T-helper 2 cell (primary cell): Measurements from ENCODE around the gene RXRA.

Experiments
- DNase-seq, 5 experiments: peaks; one replicate each; pipeline versions ENCODE4 v3.0.0 to v3.0.0-alpha.2; 2012 to 2022

Gene RXRA

DNA sequence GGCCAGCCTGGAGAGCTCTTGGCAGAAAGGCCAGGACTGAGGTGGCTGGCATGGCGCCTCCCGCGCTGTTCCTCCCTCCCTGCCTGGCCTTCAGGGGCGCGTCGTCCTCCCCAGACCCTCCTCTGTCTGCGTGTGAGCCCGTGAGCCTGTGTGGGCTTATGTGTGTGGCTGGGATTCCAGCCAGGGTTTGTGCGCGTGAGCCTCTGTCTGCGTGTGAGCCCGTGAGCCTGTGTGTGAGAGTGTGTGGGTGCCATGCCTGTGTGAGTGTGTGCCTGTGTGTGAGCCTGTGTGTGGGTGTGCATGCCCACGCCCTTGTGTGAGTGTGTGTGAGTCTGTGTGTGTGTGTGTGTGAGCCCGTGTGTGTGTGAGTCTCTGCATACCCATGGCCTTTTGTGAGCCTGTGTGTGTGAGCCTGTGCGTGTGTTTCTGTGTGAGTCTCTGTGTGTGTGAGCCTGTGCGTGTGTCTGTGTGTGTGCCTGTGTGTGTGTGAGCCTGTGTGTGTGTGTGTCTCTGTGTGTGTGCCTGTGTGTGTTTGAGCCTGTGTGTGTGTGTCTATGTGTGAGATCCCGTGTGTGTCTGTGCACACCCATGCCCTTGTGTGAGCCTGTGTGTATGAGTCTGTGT, 13.0 kb downstream of the RXRA start:
- DNase-seq, result no peak

DNA sequence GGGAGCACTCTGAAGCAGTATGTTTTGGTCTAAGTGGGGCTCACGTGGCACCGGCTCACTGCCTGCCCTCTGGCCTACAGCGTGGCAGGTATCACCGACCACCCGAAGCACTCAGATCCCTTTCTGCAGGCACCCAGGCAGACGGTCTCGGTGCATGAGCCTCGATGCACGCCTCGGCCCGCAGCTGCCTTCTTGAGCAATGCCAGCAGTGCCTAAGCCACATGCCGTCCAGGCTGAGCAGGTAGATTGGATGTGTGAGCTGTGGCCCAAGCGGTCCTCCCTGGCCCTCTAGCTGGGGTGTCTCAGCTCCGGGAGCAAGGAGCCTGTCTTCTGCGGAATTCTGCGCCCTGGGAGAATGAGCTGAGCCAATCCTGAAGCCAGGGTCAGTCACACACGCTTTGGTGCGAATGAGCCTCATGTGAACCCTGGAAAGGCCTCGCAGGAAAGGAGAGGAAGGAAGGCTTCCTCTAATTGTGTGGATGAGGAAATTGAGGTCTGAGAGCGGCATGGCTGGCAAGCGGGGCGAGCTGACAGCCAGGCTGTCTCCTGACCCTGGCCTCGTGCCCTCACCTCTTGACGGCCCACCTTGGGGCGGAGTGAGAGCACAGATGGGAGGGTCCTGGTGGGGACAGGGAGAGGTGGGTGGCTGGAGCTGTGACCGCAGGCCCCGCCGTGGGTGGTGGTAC, 14.4 kb downstream of the RXRA start:
- no peak for DNase-seq

DNA sequence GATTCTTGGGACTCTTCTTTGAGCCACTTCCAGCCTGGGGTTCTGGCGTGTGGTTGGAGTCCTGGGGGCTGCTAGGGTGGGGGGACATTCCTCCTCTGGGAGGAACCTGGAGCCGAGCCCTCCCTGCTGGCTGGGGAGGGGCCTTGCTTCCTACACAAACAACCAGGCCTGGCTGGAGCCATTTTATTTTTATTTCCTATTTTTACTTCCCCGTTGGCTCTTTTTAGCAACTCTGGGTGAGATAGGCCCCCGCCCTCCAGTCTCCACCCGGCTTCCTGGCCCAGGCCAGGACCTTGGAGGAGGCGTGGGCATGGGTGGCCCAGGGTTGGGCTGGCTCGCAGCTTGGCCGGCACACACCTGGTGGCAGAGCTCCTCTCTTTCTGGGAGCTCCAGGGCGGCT, 15.1 kb downstream of the RXRA start:
- DNase-seq, result no peak

DNA sequence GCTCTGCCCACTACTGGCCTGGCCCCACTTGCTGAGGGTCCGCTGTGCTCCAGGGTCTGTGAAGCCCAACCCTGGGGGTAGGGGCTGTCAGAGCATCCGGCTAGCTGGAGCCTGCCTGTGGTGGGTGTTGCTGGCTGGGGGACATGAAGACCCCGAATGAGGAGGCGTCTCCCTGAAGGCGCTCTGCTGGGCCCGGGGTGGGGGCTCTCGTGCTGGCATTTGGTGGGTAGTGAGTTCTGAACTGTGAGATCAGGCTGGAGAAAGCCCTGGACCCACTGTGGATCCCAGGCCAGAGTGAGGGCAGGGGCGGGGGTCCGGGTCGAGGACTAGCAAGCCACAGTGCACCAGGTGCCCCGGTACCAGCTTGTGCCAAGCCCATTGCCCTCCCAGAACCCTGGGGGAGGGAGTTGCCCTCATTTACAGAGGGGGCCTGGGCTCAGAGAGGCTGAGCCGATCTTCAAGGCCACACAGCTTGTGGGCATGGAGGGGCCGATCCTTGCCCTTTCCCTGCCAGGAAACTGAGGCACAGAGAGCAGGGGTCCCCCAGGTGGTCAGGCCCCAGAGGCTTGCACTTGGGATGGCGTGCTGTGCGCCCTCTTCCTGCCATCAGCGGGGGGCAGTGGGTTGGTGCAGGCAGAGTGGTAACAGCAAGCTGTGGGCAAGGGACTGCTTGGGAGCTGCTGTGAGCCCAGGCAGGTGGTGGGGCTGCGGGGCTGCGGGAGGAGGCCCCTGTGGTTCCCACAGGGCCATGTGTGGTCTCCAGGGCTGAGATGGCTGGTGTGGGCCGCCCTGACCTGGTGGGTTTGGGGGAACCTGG, 15.9 kb downstream of the RXRA start:
- DNase-seq, result no peak

DNA sequence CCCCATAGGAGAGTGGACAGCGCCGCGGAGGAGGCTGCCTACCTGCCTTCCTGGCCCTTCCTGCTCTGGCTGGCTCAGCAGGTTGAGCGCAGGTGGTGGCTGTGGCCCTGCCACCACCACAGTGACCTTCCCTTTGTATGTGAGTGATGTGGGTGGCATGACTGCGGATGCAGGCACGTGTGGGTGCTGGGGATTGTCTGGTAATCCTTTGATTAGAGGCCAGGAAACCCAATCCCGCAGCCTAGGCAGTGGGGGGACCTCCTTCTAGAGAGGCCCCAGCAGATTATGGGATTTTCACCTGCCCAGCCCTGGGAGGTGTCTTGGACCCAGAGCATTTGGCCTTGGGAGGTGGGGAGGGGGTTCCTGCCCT, 16.5 kb downstream of the RXRA start:
- DNase-seq, result no peak

DNA sequence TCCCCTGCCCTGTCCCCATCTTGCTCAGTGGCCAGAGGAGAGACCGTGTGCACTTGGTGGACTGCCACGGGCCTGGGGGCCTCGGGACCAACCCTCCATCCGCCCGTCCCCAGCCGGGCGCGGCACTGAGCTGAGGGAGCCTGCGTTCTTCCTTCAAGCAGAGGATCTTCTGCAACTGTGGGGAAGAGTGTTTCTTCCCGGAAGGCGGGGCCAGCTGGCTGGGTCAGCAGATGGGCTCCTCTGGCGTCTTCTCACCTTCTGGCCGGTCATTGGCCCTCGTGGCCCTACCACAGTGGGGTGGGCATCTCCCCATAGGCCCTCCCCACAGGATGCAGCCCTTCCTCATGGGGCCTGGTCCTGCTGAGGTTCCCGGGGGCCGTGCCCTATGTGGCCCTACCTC, 17.4 kb downstream of the RXRA start:
- no peak for DNase-seq

DNA sequence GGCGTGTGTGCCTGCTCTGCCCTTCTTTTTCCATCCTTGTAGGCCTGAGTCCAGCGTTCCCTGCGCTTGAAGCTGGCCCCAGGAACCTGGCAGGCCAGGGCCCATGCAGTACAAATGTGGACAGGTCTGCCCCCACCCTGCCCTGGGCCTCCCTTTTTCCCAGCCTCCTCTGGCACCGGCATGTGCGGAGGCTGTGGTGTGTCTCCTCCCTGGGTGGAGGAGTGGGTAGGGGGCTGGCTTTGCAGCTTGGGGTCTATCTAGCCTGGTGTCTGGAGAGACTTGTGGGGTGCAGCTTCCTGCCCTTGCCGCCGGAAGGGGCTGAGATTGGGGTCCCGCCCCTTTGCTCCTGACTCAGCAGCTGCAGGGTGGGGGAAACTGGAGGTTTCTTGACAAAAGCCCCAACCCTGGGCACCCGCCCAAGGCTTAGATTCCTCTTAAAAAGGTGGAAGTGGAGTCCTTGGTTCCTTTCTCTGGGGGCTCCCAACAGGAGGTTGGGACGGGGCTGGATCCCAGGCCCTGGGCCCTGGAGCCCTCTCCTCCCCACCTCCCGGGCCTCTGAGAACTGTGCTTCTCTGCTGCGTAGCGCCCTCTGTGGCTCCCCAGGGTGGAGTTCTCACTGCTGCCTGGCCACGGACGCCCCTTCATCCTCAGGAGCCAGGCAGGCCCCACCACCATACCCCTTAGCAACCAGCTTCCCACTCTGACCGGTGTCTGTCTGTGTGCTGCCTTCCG, 18.0 kb downstream of the RXRA start:
- DNase-seq, result peak in 1 of 5 experiments; percentile 13

DNA sequence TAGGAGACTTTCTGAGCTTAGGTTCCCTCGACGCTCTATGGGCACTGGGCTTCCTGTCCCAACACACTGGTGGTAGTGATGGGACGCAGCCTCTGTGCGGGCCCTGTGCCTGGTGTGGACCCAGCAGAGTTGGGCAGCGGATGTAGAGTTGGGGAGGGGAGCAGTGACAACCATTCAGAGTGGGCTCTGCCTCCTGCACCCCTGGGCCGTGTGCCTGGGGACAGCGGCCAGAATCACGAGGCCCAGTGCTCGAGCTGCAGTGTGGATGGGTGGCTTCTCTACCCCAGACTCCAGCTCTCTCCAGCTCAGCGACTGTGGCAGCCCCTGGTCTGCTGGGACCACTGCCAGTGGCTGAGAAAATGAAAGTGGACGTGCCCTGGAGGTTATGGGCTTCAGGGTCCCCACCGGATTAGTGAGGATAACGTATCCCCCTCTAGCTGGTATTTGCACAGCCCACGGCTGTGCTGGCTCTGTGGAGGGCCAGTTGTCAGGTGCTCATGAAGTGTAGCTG, 18.6 kb downstream of the RXRA start:
- no peak for DNase-seq

DNA sequence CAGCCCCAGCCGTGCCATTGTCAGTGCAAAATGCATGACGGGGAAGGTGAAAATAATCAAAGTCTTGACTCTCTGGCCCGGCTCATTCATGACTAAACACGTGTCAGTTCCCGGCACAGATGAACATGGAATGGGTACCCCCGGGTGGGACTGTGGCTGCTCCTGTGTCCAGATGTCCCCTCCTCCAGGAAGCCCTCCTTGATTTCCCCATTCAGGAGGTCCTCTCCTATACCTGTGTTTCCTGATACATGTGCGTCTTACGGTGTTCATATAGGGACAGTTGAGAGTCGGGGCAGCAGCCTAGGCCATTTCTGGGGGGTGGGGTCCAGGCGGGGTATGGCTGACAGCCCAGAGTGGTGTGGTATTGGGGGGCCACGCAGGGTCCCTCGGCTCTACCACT, 19.5 kb downstream of the RXRA start:
- no peak for DNase-seq

DNA sequence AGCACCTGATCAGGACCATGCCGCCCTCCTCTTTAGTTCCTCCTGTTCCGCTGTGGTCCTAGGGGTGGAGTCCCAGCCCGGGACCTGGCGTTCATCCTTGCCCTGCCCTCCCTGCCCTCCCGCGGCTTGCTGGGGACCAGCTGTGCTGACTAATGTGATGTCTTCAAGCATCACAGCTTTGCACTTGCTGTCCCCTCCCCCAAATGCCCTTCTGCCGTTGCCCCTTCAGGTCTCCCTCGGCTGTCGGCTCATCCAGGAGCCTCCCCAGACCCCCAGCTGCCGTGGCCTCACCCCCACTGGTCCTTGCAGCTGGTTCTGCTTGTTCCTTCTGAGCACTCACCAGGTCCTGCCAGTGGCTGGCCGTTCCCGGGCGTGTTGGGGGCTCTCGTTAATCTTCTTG, 19.9 kb downstream of the RXRA start:
- no peak for DNase-seq

DNA sequence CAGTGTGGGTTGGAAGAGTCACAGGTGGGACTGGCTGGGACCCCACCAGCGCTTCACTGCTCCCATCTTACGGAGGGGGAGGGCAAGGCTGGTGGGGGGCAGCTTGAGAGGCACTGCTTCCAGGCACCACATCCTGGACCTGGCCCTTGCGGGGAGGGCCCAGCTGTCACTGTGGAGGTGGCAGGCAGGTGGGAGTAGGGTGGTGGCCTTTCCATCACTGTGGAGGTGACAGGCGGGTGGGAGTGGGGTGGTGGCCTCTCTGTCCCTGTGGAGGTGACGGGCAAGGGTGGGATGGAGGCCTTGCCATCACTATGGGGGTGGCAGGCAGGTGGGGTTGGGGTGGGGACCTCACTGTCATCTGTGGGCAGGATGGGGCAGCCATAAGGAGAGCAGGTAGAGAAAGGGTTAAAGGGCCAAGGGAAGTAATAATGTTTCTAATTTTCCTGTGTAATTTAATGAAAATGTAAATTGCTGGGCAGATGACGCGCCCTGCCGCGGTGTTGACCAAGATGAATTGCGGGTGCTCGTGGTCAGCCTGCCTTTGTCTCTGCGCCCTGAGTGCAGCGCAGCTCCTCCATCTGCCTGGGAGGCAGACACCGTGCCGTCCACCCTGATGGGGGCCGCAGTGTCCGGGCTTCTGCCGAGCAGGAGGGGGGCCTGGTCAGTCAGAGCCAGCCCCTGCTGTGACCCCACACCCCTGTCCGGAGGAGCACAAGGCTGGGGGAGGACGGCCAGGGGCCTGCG, 20.8 kb downstream of the RXRA start:
- DNase-seq, result no peak

DNA sequence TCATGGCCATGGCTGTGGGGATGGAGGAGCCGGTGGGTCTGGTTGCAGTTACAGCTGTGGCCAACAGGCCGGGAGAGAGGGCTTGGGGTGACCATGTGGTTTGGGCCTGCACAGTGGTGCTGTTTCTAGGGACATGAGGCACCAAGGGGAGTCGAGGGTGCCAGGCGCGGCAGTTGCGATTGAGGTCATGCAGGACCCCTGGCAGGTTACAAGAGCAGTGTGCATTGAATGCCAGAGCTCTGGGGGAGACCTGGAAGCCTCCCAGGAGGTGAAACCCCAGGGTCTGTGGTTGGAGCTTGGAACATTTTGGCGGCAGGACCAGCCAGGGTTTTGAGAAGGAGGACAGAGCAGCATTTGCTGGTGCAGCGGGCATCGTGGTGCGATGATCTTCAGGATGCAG, 21.7 kb downstream of the RXRA start:
- DNase-seq, result no peak

DNA sequence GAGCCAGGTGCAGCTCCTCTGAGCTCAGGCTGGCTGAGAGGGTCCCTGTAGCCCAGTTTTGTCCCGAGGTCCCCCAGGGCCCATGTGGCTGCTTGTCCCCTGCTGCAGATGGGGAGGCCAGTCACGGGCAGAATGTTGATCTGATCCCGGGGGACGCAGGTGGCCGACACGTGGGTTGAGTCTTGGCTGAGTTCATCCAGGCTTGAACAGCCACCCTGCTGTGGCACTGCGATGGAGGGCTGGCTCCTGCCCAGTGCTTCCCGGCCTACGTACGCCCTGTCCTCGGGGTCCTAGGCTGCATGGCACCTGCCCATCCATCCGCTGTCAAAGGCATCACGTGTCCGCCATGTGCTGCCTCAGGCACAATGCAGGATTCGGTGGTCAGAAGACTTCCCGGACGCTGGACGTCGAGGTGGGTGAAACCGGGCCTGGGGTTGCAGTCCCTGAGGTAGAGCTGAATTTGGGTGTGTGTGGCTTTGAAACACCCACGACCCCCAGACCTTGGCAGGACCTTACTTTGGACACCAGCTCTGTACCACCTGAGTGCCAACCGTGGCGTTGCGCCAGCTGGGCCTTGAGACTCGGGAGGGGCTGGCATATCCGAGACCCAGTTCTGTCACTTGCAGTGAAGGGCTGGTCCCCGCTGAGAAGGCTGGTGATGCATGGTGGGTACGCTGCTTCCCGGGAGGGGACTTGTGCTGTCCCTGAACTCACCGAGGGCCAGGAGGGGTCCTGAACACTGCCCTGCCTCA, 22.3 kb downstream of the RXRA start:
- no peak for DNase-seq

DNA sequence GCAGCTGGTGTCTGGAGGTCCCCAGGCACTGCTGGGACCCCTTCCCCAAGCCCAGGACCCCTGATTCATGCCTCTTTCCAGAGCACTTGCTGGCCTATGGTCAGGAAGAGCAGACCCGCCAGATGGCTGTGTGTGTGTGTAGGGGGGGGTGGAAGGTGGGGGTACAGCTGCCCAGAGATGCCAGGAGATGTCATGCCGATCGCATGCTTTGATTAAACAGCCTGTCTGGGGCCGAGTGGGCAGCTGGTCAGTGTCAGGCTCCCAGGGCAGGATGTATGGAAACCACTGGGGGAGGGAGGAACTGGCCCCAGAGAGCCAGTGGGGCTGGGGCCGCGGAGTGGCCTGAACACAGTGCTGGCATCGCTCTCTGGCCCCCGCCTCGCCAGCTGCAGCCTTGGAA, 23.7 kb downstream of the RXRA start:
- DNase-seq, result no peak

DNA sequence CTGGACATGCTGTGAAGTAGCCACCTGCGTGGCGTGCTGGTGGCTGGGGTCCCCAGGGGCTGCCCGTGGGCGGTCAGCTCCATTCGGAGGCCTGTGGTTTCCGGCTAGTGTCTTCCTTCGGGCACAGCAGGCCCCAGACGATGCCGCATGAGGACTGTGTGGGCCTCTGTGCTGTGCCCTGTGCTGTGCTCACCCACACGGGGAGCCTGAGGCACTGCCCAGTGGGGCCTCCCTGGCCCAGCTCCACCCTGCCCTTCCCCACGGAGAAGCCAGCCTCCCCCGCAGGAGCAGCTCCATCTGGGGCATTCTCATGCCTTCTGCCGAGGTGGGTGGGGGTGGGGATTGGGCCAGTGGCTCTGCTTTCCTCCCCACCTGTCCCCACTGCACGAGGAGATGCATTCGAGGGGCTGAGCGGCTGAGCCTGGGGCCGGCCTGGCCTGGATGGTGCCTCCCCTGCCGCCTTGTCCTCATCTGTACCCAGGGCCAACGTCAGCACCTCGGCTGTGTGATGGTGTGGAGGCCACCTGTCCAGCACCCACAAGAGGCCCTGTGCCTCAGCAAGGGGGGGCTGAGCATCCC, 24.2 kb downstream of the RXRA start:
- no peak for DNase-seq

DNA sequence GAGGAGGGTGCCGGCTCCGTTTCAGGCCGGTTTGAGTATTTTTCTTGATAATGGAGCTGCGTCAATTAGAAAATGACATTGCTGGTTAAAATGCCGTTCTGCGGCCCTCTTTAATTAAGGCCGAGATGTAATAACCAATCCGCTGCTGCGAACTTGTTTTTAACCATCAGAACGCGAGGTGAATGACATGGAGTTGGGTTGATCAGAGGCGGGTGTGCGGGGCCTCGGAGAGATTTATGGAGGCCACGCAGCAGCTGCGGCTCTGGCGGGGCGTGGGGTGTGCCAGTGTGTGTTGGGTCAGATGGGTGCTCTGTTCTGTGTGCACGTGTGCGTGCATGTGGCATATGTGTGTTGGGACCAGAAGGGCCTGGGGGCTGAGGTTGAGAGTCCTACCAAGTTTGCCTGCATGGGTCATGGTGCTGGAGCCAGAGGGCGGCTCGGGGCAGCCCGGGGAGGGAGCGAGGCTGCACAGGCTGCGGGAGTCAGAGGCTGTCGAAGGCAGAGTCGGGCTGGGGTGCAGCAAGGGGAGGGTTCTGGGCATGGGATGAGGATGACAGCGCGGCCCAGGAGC, 25.4 kb downstream of the RXRA start:
- no peak for DNase-seq

DNA sequence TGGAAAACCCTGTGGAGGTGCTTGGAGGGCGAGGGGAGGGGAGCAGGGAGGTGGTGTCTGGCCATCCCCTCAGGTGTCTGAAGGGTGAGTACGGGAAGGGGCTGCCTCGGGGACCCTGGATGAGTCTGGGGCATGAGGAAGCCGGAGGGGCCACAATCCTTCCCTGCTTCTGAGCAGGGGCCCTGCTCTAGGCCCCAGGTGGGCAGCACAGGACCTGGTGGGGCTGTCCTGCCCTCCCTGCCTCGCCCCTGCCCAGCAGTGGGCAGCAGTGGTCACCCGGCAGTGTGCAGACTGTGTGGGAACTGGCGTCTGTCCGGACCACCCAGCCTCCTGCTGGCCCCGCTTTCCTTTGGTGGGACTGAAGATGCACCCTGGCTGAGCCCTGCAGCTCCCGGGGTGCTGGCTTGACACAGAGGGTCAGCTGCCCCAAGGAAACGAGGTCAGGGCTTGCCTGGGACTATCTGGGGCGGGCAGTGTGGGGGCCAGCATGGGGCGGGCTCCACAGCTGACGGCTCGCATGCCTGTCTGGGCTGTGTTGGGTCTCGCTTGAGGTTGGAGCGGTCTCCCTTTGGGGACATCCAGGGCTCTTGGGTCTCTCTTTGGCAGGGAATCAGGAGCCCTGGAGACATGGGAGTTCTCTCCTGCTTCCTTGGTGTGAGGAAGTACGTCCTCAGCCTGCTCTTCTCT, 26.1 kb downstream of the RXRA start:
- DNase-seq, result no peak

DNA sequence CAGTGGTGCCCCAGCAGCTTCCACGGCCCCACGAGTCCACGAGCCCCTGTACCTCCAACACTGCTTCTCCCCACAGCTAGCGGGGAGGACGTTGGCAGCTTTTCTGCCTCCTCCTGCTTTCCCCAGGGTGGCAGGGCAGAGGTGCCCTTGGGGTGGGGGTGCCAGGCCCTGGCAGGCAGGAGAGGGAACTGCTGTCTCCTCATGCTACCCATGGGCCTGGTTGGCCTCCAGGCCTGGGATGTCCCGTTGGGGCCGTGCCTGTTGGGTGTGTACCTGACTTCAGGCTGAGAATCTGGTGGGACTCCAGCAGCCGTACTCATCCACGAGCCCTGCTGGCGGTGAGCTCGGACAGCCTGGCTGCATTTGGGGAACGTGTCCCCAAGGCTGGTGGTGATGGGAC, 27.3 kb downstream of the RXRA start:
- DNase-seq, result no peak

DNA sequence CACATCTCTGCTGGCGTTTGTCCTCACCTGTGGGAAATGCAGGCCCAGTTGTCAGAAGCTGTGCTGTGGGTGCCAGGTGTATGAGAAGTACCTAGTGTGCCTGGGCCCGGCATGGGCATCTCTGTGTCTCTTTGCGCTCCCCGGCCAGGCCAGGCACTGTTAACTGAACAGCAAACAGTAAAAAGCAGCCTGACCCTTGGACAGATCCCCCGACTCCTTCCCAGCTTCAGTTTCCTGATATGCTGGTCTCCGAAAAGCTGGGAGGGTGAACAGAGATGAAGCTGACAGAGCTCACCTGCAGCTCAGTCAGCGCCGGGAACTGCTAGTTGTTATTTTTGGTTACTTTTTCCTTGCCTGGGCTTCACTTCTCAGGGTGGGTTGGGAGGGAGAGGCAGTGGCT, 28.9 kb downstream of the RXRA start:
- no peak for DNase-seq

DNA sequence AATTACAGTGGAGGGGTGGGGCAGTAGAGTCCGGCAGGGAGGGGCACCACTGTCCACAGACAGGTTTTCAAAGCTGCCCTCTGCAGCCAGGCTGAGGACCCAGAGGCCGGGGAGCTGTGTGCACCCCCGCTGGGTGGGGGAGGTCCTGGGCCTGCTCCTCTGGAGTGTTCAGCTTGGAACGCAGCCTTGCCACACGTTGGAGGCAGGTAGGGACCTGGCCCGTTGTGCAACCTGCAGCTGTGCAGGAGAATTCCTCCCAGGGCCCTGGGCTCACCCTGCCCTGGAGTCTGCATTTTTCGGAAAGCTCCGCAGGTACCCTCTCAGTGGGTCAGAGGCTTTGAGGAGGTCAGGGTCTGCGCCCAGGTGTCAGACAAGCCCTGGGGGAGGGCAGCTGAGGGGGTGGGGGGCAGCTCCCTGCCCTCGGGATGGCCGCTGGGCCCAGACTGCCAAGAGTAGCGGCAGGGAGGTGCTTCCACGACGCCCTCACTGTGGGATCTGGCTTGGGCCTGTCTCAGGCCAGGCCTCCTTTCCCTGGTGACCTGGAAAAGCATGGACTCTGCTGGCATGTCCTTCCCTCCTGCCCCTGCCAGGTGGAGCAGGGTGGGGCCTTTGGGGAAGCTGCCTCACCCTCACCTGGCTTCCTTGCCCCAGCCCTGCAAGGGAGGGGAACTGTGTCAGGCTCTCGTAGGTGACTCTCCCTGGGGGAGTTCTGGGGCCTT, 29.5 kb downstream of the RXRA start:
- no peak for DNase-seq
